IPS-NIHi7 (cell line): ENCODE data around the gene NPDC1.
"Not testable (repeated sequence)": the region's sequence is repeated elsewhere in the genome, so short reads cannot be mapped to it uniquely, and the experiment has no call there.

Experiments used
- DNase-seq: peaks from one replicate; pipeline ENCODE4 v3.0.0; 2012; ENCODE audit warnings: mixed read lengths; ENCODE audit errors: extremely low spot score

Gene NPDC1

GRCh38 chr9:137075275-137075775 is 29.3 kb upstream of the NPDC1 start:
- no peak for DNase-seq

GRCh38 chr9:137074657-137075274 is 28.8 kb upstream of the NPDC1 start:
- DNase-seq, result no peak

DNA sequence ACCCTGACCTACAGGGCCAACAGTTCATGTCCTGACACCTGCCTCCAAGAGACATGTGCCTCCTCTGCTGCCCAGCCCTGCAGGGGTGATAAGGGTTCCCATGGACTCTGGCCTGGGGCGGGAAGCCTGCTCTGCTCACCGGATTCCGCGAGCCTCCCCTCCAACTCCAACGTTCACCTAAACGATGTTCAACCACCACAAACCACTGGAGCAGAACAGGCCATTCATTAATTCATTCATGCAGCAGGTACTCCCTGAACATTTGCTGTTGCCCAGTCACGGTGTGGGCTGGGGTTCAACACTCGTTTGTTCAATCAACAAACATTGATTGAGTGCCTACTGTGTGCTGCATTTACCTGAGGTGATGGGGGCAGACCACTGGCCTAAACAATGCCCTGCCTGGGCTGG is 28.0 kb upstream of the NPDC1 start:
- no peak for DNase-seq

- no peak for DNase-seq
Measured at GRCh38 chr9:137071282-137071681, 25.3 kb upstream of the NPDC1 start.

DNA sequence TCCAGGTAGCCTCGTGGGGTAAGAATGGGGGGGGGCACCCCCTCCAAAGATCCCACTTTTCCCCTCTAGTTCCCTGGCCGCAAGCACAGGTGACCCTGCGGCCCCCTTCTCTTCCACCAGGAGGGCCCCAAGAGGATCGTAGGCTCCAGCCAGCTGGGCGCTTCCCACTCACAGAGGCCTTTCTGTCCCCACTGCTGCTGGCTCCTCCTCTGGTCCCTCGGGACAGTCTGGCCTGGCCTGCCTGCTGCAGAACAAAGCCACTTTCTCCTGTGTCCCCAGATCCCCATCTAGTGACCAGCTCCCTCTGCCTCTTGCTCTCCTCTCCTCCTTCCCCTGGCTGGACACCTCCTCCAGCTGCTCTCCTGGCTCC is 24.9 kb upstream of the NPDC1 start:
- no peak for DNase-seq

- DNase-seq, result peak; percentile 89
Measured at GRCh38 chr9:137070201-137070905, 24.4 kb upstream of the NPDC1 start, which contains the start of gene SAPCD2. SAPCD2 (minus strand) TSS chr9:137070557; CDS start chr9:137070460, 97 bp downstream.

DNA sequence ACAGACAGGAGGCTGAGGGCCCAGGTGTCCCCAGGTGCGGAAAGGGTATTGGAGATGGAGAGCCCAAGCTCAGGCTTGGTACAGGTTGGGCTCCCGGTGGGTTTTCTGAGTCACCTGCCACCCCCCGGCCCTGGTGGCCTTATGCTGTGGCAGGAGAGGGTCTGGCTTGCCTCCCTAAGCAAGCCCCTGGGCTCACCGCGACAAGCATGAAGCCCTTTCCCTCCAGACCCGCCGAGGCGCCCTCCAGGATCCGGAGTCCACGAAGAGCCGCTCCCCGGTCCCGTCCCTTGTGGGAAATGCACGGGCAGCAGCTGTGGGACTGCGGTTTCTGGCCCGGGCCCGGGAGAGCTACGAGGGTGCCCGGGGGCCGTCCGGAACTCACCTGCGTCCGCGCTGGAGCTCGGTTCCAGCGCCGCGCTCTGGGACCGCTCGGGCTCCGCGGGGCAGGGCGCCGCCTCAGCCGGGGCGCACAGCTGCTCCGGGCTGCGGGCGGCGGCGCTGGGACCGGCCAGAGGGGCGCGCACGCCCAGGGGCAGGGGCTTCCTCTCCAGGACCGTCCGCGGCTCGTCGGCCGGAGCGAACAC is 23.6 kb upstream of the NPDC1 start:
- no peak for DNase-seq

- DNase-seq, result no peak
Measured at GRCh38 chr9:137068539-137069507, 22.8 kb upstream of the NPDC1 start.

DNA sequence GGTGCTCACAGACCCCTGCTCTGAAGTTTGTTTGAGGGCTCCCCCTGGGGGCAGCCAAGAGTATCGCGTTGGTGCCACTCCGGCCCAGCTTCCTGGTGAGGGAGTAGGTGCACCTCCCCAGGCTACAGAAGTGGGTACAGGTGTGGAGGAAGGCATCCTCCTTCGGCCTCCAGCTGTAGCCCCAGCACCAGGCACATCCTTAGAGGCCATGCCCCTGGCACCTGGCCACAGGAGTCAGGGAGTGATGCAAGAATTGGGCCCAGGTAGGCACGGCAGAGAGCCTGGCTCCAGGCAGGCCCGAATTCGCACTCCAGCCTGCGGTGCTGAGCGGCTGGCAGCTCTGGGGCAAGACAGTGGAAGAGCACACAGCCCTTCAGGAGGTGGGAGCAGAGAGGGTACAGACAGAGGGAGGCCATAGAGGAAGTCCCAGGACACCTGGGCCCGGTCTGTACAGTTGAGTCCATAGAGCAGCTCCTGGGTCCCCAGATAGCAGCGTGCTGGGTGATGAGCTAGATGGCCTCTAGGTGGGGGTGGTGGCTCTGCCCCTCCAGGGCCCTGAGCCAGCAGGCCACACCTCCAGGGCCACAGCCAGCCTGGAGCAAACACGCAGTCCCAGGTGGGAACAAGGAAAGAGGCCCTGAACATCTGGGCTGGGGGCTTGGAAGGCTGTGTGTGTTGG is 22.0 kb upstream of the NPDC1 start:
- peak; percentile 84 for DNase-seq

DNA sequence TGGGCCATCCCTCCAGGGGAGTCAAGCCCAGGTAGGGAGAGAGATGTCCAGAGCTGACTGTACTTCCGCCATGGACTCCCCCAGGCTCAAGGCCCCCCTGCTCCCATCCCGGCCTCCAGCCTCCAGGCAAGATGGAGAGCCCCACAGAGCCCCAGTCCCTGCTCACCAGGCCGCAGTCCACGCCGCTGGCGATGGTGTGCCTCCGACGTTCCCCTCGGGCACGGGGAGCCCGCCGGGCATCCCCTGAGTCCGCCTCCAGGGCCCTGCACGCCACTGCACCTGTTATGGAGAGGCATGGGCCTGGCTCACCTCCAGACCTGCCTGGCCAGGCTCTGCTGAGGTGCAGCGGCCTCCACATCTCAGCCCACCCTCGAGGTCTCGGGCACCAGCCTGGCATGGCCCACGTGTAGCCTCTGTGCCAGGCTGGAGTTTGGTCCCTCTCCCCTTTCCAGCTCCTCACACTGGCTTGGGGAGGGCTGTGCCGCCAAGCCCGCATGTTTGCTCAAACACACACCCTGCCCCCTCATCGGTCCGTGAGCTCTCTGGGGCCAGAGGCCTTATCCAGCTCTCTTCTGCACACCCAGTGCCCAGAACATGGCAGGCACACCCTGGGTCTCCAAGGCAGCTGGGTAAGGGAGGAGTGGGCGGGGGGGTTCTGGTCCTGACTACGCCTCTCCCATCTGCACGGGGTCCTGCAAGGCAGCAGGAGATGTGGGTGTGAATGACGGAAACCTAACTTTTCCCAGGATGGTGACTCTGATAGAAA is 20.3 kb upstream of the NPDC1 start:
- DNase-seq, result no peak

GRCh38 chr9:137065336-137065967 is 19.5 kb upstream of the NPDC1 start:
- DNase-seq, result no peak

DNA sequence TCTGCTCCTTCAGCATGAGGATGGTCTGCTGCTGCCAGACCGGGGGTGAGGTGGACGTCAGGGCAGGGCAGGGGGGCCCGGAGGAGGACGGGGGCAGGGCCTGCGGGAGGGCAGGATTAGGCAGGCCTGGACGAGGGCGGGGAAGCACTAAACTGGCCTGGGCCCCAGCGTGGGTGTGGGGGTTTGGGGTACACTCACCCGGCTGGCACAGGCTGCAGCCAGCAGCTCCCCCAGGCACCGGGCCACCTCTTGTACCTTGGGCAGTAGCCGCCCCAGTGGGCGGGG is 18.8 kb upstream of the NPDC1 start:
- no peak for DNase-seq

GRCh38 chr9:137064027-137064879 is 18.3 kb upstream of the NPDC1 start:
- peak; percentile 76 for DNase-seq

DNA sequence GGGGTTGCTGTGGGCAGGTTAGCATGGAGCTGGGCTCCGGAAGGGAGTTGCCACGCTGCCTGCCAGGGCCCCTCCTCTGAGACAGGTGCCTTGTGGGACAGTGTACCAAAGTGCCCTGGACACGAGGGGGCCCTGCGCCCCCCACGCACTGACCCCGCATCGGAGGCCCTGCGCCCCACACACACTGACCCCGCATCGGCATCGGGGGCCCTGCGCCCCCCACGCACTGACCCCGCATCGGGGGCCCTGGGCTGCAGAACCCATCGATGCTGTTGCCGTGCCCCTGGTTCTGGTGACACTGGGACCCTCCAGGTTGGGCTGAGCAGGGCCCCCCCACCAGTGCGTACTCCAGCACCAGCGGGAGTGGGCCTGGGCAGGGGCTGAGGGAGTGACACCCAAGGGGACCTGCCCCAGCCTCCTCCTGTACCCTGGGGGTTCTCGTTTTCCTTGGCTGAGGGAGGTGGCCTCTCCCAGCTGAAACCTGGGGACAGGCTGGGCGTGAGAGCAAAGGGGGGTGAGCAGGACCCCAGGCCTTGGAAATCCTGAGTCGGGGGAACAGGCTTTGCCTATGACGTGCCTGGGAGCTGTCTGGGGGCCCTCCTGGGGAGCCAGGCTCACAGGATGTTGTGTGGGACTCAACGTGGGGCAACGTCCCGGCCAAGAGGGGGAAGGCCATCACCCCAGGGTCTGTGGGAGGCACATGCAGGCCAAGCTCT is 17.5 kb upstream of the NPDC1 start:
- no peak for DNase-seq

- DNase-seq, result not testable (repeated sequence)
Measured at GRCh38 chr9:137062798-137063197, 16.8 kb upstream of the NPDC1 start.

GRCh38 chr9:137062384-137062783 is 16.4 kb upstream of the NPDC1 start:
- DNase-seq, result no peak

GRCh38 chr9:137058521-137059234 is 12.7 kb upstream of the NPDC1 start:
- DNase-seq, result no peak

DNA sequence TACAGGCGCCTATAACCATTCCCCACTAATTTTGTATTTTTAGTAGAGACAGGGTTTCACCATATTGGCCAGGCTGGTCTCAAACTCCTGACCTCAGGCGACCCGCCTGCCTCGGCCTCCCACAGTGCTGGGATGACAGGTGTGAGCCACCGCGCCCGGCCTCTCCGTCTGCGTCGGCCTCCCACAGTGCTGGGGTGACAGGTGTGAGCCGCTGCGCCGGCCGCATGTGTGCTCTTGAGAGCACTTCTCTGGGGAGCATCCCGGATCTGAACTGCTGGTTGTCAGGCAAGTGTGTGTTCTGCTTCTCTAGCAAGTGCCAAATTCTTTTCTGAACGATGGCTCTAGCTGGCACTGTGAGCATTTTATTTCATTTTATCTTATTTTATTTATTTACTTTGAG is 11.6 kb upstream of the NPDC1 start:
- DNase-seq, result no peak
